ENCODE measurements around the gene SCUBE1.

The SCUBE1 gene

DNA sequence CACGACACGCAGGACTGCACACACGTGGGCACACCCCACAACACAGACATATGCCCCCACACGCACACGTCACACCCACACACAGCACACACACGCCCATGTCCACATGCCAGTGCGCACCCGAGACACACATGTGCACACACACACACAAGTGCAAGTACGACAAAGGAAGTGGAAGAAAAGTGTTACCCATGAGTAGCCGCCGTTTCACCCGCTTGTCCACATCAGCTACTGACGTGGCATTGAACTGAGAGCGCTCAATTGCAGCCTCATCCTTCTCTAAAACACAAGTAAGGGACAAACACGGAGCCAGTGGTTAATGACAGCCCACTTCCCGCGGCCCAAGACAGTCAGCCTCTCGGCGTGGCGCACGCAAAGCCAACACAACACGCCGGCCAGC is 87.9 kb downstream of the SCUBE1 start:
- DNase-seq: no peak

- DNase-seq: no peak
Measured at GRCh38 chr22:43253839-43254238, 89.3 kb downstream of the SCUBE1 start.

DNA sequence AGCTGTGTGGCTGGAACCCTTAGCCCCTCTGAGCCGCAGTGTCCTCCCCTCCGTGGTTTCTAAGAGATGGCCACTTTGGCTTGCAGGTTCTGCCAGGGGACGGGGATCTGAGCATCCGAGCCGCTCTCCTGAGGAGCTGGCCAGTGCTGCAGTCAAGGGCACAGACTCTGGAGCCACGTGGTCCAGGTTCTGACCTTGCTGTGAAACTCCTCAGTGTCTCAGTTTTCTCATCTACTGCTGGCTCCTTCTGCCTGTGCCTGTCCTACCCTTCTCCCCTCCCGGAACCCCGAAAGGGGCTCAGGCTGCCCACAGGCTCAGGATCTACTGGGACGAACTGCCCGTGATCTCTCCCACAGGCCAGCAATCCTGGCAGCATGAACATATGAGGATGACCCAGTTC is 90.9 kb downstream of the SCUBE1 start:
- no peak for DNase-seq

DNA sequence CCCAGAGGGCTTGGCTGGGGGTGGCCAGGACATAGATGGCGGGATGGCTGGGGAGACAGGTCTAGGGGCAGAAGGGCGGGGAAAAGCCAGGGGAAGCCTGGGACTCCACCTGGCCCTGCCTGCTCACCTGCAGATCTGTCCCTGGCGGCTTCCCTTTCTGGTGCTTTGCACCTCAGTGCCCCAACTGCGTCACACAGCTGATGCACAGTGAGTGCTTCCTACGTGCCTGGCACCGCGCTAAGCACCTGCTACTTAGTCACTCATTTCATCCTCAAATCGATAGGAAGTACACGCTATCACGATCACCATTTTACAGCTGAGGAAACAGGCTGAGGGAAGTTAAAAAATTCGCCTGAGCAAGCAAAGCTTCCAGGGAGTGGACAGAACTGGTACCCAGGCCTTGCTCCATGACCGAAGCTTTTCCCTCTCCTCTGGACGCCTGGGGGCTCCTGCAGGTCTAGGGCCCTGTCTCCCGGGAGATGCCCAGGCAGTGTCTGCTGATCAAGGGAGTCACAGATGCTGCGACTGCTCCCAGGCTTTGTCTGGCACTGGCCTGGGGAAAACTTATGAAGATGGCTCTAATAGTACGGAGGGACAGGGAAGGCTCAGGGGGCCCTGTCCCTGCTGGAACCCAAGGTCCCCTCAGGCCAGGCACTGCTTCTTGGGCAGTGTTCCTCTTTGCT is 93.2 kb downstream of the SCUBE1 start:
- DNase-seq: no peak

DNA sequence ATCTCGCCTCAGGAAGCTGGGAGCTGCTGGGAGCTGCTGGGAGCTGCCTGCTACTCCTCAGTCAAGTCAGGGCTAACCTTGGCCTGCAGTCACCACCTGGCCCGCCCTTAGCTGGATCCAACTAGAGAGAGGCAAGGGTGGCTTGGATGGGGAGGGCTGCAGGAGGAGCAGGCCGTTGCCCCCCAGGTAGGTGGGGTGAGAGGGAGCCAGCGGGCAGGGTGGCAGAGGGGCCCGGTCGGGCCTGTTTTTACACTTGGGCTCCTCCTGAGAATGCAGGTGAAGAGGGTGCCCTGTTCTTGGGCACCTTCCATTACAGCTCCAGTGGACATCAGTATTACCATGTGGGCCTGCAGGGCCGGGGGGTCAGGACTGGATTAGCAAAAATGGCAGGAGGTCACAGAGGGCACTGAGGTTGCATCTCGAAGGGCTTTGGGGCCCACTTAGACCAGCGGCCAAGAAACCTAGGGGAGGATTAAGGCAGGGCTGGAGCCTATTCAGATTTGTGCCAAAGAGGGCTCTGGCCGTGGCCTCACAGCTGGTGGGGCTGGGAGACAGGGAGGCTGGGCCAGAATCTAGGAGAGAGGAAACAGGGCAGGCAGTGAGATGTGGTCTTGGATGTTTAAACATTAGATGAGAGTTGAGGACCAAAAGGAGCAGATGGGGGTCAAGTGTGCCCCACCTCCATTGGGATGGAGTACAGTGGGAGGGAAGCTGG is 95.5 kb downstream of the SCUBE1 start:
- DNase-seq: no peak

GRCh38 chr22:43246188-43246587 is 97.0 kb downstream of the SCUBE1 start:
- DNase-seq: no peak

GRCh38 chr22:43245717-43246116 is 97.5 kb downstream of the SCUBE1 start:
- DNase-seq: no peak

- no peak for DNase-seq
Measured at GRCh38 chr22:43244803-43245527, 98.2 kb downstream of the SCUBE1 start.

- DNase-seq: no peak
Measured at GRCh38 chr22:43244402-43244801, 98.8 kb downstream of the SCUBE1 start.

DNA sequence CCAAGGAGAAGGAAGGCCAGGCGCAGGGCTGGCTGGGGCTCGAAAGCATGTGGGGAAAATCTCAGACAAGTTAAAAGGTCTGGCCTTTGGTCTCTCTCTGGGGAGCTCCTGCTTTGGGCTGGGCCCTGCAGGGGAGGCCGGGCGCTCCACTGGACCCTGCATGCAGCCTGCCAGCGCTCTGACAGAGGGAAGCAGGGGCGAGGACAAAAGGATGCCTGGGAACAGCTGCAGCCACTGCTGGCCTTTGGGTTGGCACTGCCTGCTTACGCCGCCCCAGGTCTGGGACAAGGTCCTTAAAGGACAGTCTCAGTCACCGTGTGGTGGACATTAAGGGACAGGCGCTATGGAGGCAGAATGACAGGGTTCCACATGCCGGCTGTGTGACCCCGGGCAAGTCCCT is 99.8 kb downstream of the SCUBE1 start:
- DNase-seq: no peak

GRCh38 chr22:43242627-43243026 is 100.5 kb downstream of the SCUBE1 start:
- no peak for DNase-seq

DNA sequence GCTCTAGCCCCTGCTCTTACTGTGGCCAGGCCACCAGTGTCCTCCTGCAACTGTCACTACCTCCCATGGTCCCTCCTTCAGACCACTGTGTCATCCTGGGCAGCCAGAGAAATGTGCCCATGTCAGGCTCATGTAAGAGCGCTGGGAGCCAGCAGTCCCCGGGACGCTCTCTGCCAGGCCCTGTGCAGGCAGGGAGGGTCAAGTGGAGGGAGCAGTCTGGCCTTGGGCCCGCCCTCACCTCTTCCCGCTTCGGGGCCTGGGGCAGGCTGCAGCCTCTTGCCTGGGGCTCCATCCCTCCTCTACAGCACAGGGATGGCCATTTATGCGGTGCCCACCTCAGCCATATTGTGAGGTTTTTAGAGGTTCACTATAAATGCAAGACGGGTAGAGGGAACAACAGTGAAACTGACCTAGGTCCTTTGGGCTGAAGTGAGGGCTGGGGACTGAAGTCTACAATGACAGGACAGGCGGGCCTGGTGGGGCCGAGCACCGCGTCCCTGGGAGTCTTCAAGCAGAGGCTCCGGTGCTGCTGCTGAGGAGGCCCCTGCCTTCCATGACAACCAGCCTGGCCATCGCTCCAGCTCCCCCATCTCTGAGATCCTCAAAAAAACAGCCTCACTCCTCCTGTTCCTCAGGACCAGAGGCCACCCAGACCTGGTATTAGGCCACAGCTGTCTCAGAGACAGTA is 101.3 kb downstream of the SCUBE1 start:
- DNase-seq: no peak

DNA sequence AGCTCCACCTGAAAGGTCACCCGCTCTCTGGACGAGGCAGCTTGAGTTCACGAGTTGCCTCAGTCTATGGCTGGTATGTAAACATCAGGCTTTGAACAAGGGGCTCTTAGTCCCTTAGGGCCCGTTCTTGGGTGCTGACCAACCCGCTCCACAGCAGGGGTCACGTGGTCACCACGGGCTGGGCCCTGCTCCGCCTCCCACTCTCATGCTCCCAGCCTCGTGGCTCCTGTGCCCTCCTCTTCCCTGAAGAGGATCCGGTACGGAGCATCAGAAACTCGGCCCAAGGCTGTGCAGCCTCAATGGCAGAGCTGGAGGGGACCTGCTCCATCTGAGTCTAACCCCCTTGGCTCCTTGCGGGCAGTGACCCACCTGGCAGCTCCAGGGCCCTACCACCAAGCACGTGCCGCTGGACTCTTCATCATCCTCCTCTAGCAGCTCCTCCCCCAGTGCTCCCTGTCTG is 102.0 kb downstream of the SCUBE1 start:
- DNase-seq: no peak

DNA sequence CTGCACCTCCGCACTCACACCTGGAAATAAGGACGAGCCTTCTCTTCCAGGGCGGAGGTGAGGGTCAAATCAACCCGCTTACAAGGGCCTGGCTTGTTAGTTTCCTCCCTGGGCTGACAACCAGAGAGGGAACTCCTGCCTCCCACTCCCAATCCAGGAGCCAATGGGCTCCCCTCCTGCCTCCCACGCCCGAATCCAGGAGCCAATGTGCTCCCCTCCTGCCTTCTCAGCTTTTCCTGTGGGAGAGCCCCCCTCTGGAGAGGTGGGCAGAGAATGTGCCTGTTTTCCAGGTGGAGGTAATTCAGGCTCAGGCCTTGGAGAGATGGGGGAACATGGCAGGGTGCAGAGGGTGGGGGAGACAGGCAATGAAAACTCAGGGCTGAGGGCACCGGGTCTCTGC is 102.6 kb downstream of the SCUBE1 start:
- DNase-seq: no peak

DNA sequence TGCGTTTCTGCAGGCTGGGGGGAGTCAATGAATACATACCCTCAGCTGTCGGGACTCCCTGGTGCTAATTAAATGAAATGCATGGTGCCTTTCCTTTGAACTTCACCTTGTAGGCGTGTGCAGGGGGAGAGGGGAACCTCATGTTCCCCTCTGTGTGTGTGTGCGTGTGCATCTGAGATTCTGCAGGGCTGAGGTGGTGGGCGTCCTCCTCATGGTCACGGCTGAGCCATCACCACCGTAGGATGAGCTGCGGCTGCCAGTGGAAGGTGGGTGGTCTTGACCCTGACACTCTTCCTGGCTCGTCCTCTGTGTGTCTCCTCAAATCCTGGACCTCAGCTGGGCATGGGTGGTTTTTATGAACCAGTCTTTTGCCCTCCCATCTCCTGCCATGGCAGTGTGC is 103.2 kb downstream of the SCUBE1 start:
- DNase-seq: no peak

DNA sequence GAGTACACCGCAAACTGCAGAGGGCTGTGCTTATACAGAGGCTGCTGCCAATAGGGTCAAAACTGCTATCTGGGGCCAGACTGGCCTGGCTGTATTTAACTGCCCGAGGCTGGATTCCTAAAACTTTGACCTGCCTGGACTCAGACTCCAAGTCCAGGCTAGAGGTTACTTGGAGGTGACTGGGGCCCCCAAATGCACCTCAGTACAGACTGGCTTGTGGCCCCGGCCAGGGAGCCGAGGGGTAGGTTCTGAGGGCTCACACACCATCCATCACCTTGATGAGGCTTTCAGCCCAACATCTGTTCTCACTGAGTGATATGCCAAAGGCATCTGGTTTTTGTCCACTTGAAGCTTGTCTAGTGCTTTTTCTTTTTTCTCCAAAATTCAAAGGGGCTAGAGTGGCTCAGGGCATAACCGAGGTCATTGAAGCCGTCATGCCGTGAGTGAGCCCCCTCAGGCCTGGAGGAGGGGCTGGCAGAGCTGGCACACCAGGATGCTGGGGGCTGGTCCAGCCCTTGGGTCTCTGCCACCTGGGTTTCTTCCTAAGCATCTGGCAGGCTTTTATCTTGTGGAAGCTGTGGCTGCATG is 103.9 kb downstream of the SCUBE1 start:
- no peak for DNase-seq

DNA sequence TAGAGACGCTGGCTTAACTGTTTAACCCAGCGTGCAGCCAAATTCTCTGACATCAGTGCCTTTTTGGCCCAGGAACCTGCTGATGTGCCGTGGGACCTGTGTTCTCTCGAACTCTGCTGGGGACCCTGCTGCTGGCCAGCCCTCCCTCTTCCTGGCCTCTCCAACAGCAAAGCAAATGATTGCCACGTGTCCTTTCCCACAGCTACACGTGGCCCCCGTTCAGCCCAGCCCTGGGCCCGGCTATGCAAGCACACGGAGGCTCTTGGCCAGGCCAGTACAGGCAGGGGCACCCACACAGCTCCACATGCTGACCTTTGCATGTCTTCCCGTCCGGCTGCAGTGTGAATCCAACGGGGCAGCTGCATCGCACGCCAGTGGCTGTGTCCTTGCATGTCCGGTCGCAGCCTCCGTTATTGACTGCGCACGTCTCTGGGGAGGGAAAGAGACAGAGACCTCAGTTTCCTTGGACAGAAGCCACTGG is 104.6 kb downstream of the SCUBE1 start:
- DNase-seq: no peak

- DNase-seq: no peak
Measured at GRCh38 chr22:43237280-43237679, 105.9 kb downstream of the SCUBE1 start.

- DNase-seq: no peak
Measured at GRCh38 chr22:43236411-43237166, 106.6 kb downstream of the SCUBE1 start.

- DNase-seq: no peak
Measured at GRCh38 chr22:43235445-43236409, 107.4 kb downstream of the SCUBE1 start.
